Activated naive CD4-positive, alpha-beta T cell treated with Interleukin-2 at 50 U/mL for 16 hours (primary cell): Measurements from ENCODE around the gene CLEC1A.

ENCODE experiments used
- DNase-seq: peaks from one replicate; pipeline ENCODE4 v3.0.0-alpha.2; 2020

CLEC1A gene, protein sequence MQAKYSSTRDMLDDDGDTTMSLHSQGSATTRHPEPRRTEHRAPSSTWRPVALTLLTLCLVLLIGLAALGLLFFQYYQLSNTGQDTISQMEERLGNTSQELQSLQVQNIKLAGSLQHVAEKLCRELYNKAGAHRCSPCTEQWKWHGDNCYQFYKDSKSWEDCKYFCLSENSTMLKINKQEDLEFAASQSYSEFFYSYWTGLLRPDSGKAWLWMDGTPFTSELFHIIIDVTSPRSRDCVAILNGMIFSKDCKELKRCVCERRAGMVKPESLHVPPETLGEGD

DNA sequence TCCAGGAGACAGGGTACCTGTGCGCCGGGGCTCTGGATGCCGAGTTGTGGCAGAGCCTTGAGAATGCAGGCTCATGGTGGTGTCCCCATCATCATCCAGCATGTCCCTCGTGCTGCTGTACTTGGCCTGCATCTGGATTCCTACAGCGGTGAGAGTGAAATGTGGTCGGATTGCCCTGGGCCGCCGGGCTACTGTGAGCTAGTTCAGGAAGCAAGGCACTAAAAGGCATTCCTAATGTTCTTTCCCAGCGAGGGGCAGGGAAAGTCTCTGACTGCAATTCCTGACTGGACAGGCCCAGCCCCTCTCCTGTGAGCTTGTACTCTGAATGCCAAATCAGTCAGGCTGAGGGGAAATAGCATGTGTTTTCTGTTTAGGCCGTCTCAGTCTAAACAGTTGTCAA lies at the start of gene CLEC1A:
TSS of gene CLEC1A (minus strand) at position 195 of the 400 bp plus-strand sequence. CDS start at position 132, 63 bp downstream.
- no peak for DNase-seq

DNA sequence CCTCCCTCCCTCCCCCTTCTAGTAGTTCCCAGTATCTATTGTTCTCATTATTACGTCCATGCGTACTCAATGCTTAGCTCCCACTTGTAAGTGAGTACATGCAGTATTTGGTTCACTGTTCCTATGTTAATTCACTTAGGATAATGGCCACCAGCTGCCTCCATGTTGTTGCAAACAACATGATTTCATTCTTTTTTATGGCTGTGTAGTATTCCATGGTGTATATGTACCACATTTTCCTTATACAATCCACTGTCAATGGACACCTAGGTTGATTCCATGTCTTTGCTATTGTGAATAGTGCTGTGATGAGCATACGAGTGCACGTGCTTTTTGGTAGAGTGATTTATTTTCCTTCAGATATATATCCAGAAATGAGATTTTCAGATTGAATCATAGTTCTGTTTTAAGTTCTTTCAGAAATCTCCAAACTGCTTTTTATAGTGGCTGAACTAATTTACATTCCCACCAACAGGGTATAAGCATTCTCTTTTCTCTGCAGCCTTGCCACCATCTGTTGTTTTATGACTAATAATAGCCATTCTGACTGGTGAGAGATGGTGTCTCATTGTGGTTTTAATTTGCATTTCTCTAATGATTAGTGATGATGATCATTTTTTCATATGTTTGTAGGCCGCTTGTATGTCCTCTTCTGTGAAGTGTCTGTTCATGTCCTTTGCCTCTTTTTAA lies 49.1 kb upstream of the CLEC1A start:
- no peak for DNase-seq

DNA sequence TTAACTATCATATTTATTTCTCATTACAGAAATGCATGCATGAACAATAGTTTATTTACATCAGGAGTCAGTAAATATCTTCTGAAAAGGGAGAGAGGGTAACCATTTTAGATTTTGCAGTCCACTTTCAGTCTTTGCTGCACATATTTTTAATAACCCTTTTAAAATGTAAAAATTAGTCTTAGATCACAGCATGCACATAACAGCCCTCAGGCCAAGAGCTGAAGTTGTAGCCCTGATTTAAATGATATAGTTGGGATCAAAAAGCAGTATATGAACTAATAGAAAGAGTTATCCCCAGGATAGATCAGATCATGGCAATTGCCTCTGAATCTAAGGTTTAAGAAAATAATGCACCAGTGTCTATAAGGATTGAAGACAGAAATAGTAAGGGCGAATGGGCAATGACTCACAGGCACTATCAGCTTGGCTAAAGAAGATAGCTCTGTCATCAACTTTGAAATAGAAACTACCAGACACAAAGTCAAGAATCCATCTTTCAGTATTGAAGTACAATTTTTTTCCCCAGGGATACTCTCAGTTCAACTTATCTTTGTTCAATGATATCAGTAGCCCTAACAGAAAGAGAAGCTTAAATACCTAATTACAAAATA lies 44.3 kb upstream of the CLEC1A start:
- DNase-seq: no peak

- DNase-seq: peak; percentile 40
These were observed 41.2 kb upstream of the CLEC1A start for GRCh38 chr12:10140001-10140400.

- DNase-seq: no peak
These were observed 37.9 kb upstream of the CLEC1A start for GRCh38 chr12:10136637-10137205.

- no peak for DNase-seq
These were observed 36.3 kb upstream of the CLEC1A start for GRCh38 chr12:10135126-10135525.

- DNase-seq: no peak
These were observed 34.1 kb upstream of the CLEC1A start for GRCh38 chr12:10132850-10133370.

DNA sequence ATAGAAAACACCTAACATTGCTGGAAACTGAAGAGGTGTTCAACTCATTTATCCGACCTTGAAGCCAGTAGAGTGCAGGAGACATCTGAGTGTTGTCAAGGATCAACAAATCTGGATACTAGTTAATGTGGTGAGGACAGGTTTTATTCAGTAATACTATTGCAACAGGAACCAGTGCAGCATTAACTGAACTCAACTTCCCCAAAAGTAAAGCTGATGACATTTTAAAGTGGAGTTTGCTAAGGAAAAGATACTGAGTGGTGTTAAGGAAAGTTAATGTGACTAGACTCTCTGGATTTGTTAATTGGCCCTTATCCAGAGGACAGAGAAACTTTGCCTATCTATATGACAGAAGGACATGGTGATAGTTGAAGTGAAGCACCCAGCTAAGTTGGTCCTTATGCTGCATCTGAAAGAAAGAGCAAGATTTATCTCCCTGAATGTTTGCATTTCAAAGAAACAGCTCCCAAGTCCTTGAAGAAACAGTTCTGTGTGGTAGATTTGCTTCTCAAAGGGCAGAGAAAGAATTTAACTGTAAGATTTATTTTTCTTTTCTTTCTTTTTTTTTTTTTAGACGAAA lies 32.4 kb upstream of the CLEC1A start:
- no peak for DNase-seq

DNA sequence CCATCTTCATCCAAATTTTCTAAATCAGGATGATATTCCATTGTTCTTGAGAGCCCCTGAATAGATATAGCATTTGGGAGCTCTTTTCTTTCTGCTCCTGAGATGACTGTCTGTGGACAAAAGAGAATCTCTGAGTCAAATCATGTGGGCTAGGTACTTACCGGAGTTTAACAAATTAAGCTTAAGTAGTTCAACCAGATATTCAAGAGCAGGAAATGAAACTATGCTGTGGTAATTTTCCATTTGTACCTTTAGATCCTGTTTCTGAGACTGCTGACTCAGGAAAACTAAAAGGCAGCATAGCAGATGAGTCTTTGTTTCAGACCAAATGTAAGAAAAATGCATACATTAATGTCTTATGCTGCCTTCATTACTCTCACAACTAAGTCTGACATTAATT lies 31.3 kb upstream of the CLEC1A start, which contains the start of gene CLEC7A:
TSS of gene CLEC7A (minus strand) at position 158 of the 400 bp plus-strand sequence. CDS start at position 41, 117 bp downstream.
- DNase-seq: no peak

DNA sequence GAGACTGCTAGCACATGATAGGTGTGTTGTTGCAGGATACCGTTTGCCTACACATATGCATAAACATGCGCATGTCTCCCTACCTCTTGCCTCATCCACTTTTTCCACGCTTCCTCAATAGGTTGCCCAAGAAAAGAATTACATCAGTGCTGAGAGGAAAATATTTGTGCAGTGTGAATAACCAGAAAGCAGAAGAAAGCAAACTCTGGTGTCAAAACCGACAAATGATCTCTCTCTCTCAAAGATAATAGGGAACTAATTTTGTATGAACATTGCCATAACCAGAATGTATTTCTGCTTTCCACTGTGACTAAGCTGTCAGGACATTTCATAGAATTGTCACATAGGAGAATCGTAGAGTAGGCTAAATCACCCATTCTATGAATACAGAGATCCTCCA lies 29.9 kb upstream of the CLEC1A start:
- DNase-seq: no peak

- no peak for DNase-seq
These were observed 27.6 kb upstream of the CLEC1A start for GRCh38 chr12:10126413-10126812.

DNA sequence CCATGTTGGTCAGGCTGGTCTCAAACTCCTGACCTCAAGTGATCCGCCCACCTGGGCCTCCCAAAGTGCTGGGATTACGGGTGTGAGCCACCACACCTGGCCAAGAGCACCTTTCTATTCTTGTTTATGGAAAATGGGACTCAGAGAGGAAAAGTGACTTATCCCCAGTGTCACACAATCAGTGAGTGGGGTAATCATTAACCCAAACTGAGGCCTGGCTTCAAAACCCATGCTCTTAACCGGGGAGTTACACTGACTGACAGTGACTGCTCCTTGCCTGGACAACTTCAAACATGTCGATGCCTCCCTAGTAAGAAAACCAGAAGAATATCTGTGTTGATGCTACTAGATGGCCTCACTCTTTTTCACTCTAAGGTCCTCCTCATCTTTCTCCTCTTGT lies 23.9 kb upstream of the CLEC1A start:
- no peak for DNase-seq

DNA sequence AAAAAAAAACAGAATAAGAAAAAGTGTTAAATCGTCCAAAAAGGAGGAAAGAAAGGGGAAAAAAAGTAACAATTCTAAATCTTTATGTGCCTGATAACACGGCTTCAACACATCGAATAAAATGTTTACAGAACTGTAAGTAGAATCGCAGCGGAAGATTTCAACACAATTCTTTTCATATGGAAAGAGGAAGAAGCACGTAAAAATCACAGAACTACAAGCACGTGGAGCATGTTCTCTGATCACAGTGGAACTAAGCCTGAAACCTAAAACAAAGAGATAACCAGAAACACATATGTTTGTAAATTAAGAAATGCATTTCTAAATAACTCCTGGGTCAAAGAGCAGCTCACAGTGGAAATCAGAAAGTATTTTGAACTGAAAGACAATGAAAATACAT lies 22.5 kb upstream of the CLEC1A start:
- DNase-seq: no peak

GRCh38 chr12:10119066-10119465 lies 20.3 kb upstream of the CLEC1A start:
- DNase-seq: no peak

DNA sequence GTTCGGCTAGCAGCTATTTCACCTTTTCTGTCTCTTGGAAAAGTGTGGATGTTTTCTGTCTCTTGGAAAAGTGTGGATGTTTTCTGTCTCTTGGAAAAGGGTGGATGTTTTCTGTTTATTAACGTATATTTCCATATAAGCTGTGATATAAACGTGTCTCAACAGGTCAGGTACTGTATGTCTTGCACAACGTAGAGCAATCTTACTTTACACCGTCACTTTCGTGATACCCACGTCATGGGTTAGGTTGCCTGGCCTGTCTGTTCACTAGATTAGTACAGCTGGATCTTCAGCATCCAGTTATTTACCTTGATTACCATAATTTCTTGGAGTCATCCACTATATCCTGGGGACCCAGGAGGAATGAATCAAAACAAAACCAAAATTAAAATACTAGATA lies 17.1 kb upstream of the CLEC1A start:
- DNase-seq: no peak

DNA sequence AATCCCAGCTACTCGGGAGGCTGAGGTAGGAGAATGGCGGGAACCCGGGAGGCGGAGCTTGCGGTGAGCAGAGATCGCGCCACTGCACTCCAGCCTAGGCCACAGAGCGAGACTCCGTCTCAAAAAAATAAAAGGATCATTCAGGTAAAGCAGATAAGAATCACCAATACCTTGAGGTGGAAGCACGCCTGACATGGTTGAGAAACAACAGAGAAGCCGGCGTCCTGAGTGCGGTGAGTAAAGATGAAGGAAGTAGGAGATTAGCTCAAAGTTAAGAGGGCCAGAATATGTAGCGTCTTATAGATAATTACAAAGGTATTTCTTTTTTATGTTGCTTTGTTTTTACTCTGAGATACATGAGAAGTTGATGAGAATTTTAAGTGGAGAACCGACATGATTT lies 16.5 kb upstream of the CLEC1A start:
- no peak for DNase-seq

DNA sequence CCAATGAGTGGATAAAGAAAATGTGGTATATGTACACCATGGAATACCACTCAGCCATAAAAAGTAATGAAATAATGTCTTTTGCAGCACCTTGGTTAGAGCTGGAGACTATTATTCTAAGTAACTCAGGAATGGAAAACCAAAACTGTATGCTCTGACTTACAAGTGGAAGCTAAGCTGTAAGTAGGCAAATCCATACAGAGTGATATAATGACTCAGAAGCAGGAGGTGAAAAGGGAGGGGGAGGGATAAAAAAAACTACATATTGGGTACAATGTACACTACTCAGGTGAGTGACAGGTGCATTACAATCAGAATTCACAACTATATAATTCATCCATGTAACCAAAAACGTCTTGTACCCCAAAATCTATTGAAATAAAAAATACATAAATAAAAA lies 15.1 kb upstream of the CLEC1A start:
- DNase-seq: no peak

DNA sequence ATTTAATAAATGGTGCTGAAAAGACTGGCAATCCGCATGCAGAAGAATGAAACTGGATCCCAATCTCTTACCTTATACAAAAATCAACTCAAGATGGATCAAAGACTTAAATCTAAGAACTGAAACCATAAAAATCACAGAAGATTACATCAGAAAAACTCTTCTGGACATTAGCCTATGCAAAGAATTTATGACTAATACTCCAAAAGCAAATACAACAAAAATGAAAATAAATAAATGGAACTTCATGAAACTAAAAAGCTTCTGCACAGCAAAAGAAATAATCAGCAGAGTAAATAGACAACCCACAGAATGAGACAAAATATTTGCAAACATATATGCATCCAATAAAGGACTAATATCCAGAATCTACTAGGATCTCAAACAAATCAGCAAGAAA lies 14.3 kb upstream of the CLEC1A start:
- DNase-seq: no peak

DNA sequence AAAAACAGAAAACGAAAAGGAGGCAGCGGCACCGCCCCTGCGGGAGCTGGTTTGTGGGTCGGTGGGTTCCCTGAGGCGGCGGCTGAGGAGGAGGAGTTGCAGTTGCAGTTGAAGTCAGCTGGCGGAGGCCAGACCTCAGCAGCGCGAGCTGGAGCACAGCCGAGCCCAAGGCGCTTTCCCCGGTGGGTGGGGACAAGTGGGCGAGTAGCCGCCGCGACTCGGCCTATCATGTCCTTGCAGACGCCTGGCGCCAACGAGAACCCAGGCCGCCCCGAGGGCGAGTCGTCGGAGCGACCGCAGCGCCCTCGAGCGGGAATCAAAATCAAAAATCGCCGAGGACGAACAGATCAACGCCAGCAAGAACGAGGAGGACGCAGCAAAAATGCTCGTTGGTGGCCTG lies 12.7 kb upstream of the CLEC1A start:
- DNase-seq: no peak

GRCh38 chr12:10110256-10110844 lies 11.6 kb upstream of the CLEC1A start:
- no peak for DNase-seq

GRCh38 chr12:10102322-10102721 lies 3.5 kb upstream of the CLEC1A start:
- no peak for DNase-seq

DNA sequence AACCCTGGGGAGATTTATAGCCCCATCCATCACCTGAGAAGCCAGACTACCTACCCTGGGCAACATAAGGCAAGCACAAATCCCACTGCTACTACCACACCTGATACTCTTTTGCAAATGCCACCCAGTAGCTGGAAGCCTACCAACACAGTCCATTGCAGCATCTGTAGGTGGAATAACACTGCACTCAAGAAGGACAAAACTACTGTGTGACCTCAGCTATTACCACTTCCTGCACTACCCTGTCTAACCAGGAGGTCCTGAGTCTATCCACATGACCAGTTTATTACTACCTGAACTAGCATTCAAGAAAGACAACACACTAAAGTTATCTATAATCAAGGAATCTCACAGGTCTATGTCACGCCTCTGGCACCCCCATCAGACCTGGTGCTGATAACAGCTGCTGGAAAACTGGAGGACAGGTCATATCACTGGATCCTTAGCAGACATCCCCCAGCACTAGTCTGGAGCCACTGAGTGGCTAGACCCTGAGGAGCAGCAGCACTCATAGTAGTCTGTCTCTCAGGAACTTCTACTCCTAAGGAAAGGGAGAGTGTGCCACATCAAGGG lies 2.9 kb upstream of the CLEC1A start:
- no peak for DNase-seq
